GM23338 (cell line): Measurements from ENCODE around the gene STK32C. TPM values are rescaled to one million over a fixed set of nuclear protein-coding genes. Genes with fewer than 3 reads are reported as not detected.

Experiments used
- ATAC-seq: fragments of 200-7000 bp; cut with Tn5 transposase; 3 replicates; pipeline ENCODE4 v1.9.1; 2020
- DNase-seq: peaks from one replicate; pipeline ENCODE4 v3.0.0-alpha.2; 2015; ENCODE audit warnings: low spot score
- H2AFZ ChIP-seq: fragments of 200-600 bp; sonication (generic); 2 replicates; pipeline ENCODE4 v1.8.0; 2016; ENCODE audit warnings: antibody characterized with exemption, mild to moderate bottlenecking, moderate library complexity
- H3F3A ChIP-seq: fragments of 200-600 bp; sonication (generic); replicated peaks from 2 replicates; pipeline ENCODE4 v1.8.0; 2017; ENCODE audit warnings: antibody characterized with exemption, mixed run types, low read depth
- H3K27ac ChIP-seq: fragments of 200-600 bp; sonication (generic); 2 replicates; pipeline ENCODE4 v1.6.1; 2016; ENCODE audit warnings: low read depth
- H3K27me3 ChIP-seq: fragments of 200-600 bp; sonication (generic); 2 replicates; pipeline ENCODE4 v1.8.0; 2016; ENCODE audit warnings: mild to moderate bottlenecking, mixed run types, moderate library complexity; ENCODE audit not compliant: insufficient read depth
- H3K36me3 ChIP-seq: fragments of 200-600 bp; sonication (generic); 2 replicates; pipeline ENCODE4 v1.8.0; 2016; ENCODE audit warnings: mild to moderate bottlenecking; ENCODE audit not compliant: insufficient read depth
- H3K4me1 ChIP-seq: fragments of 200-600 bp; sonication (generic); 2 replicates; pipeline ENCODE4 v1.8.0; 2016; ENCODE audit warnings: mild to moderate bottlenecking, moderate library complexity; ENCODE audit not compliant: insufficient read depth
- H3K4me2 ChIP-seq: fragments of 200-600 bp; sonication (generic); 2 replicates; pipeline ENCODE4 v1.7.1; 2017; ENCODE audit warnings: mixed run types
- H3K4me3 ChIP-seq: fragments of 200-600 bp; sonication (generic); 2 replicates; pipeline ENCODE4 v1.6.1; 2016; ENCODE audit warnings: mixed run types
- H3K79me2 ChIP-seq: fragments of 200-600 bp; sonication (generic); replicated peaks from 2 replicates; pipeline ENCODE4 v1.8.0; 2017; ENCODE audit warnings: mild to moderate bottlenecking; ENCODE audit not compliant: insufficient read depth
- H3K9me2 ChIP-seq: fragments of 200-600 bp; sonication (generic); 2 replicates; pipeline ENCODE4 v1.8.0; 2017; ENCODE audit not compliant: insufficient read depth
- H4K20me1 ChIP-seq: fragments of 200-600 bp; sonication (generic); replicated peaks from 2 replicates; pipeline ENCODE4 v1.8.0; 2017; ENCODE audit warnings: mild to moderate bottlenecking; ENCODE audit not compliant: insufficient read depth
- H3K27ac Mint-ChIP-seq: 2 replicates; pipeline ENCODE4 v1.8.0; 2020; ENCODE audit warnings: inconsistent platforms, mild to moderate bottlenecking, moderate library complexity, mixed read lengths
- H3K27me3 Mint-ChIP-seq: 3 replicates; pipeline ENCODE4 v1.8.0; 2022; ENCODE audit warnings: low read depth, mild to moderate bottlenecking, moderate library complexity, mixed read lengths, inconsistent platforms; ENCODE audit not compliant: insufficient read depth, poor library complexity
- H3K36me3 Mint-ChIP-seq: 3 replicates; pipeline ENCODE4 v1.8.0; 2021; ENCODE audit warnings: low read depth, mild to moderate bottlenecking, inconsistent platforms, moderate library complexity, mixed read lengths
- H3K4me1 Mint-ChIP-seq: 3 replicates; pipeline ENCODE4 v1.8.0; 2020; ENCODE audit warnings: mild to moderate bottlenecking, inconsistent platforms, mixed read lengths
- H3K4me3 Mint-ChIP-seq: 3 replicates; pipeline ENCODE4 v1.8.0; 2021; ENCODE audit warnings: moderate library complexity, mild to moderate bottlenecking, inconsistent platforms, mixed read lengths
- H3K9me3 Mint-ChIP-seq: 3 replicates; pipeline ENCODE4 v1.8.0; 2020; ENCODE audit warnings: moderate library complexity, mild to moderate bottlenecking, inconsistent platforms, mixed read lengths
- CREB1 ChIP-seq: fragments of 250-450 bp; sonication (Bioruptor Pico); IDR thresholded peaks from 2 replicates; pipeline ENCODE4 v1.5.0; 2020; ENCODE audit warnings: low read depth, mild to moderate bottlenecking, moderate library complexity
- ETS1 ChIP-seq: IDR thresholded peaks from 2 replicates; pipeline ENCODE4 v1.6.1; 2016; ENCODE audit warnings: antibody characterized with exemption
- EZH2 ChIP-seq: fragments of 200-600 bp; sonication (generic); IDR thresholded peaks from one replicate; pipeline ENCODE4 v1.8.0; 2017; ENCODE audit warnings: antibody characterized with exemption, mild to moderate bottlenecking, low read depth; ENCODE audit not compliant: unreplicated experiment
- EZH2phosphoT487 ChIP-seq: fragments of 200-600 bp; sonication (generic); IDR thresholded peaks from one replicate; pipeline ENCODE4 v1.8.1; 2018; ENCODE audit warnings: antibody characterized with exemption; ENCODE audit not compliant: unreplicated experiment
- JUNB ChIP-seq: IDR thresholded peaks from one replicate; pipeline ENCODE4 v1.6.1; 2016; ENCODE audit warnings: antibody characterized with exemption; ENCODE audit not compliant: unreplicated experiment
- NANOG ChIP-seq: IDR thresholded peaks from 2 replicates; pipeline ENCODE4 v1.6.1; 2016; ENCODE audit warnings: antibody characterized with exemption, borderline replicate concordance
- POLR2AphosphoS5 ChIP-seq: IDR thresholded peaks from 2 replicates; pipeline ENCODE4 v1.6.1; 2016; ENCODE audit warnings: antibody characterized with exemption, low read depth
- STAT1 ChIP-seq: IDR thresholded peaks from one replicate; pipeline ENCODE4 v1.6.1; 2016; ENCODE audit warnings: antibody characterized with exemption; ENCODE audit not compliant: unreplicated experiment
- ZNF114 ChIP-seq: fragments of 250-450 bp; sonication (Bioruptor Pico); IDR thresholded peaks from 2 replicates; pipeline ENCODE4 v1.5.0; 2020; ENCODE audit warnings: mild to moderate bottlenecking, moderate library complexity
- ZNF331 ChIP-seq: fragments of 250-450 bp; sonication (Bioruptor Pico); IDR thresholded peaks from 2 replicates; pipeline ENCODE4 v1.5.0; 2020; ENCODE audit warnings: low read depth, mild to moderate bottlenecking, moderate library complexity
- polyA plus RNA-seq: library from polyadenylated mRNA; unstranded; fragments of >200 nt; fragmentation: Nextera tagmentation; extraction: Ambion mirVana; gene quantifications from 2 replicates; pipeline ENCODE4 v1.2.1, GENCODE V29; 2016
- total RNA-seq: library from RNA; depleted of rRNA; stranded (reverse); fragments of >200 nt; shearing (Covaris generic); gene quantifications from 2 replicates; pipeline ENCODE4 v1.2.3, GENCODE V29; 2014
- TF ChIP-seq, protein P1 (sequence below), 2 experiments: fragments of 200-600 bp in 1 of 2; sonication (generic) in 1 of 2; conservative IDR thresholded peaks; 2 replicates each; pipeline versions ENCODE4 v1.5.1 to v1.6.1; 2016 to 2017; ENCODE audit warnings: antibody characterized with exemption in 2 of 2, low read depth in 2 of 2, mild to moderate bottlenecking in 2 of 2, moderate library complexity in 1 of 2
- TF ChIP-seq, protein P2 (sequence below): fragments of 250-450 bp; sonication (Bioruptor Pico); IDR thresholded peaks from 2 replicates; pipeline ENCODE4 v1.5.0; 2020; ENCODE audit warnings: mild to moderate bottlenecking, moderate library complexity
- TF ChIP-seq, protein P3 (sequence below): IDR thresholded peaks from one replicate; pipeline ENCODE4 v1.6.1; 2018; ENCODE audit warnings: antibody characterized with exemption; ENCODE audit not compliant: unreplicated experiment

STK32C gene
- total and polyA plus RNA-seq, 2 experiments from 2014 or later: 10.2 to 20.5 TPM

GRCh38 chr10:132344386-132344785, 36.6 kb upstream of the STK32C start:
- no peaks in the 10 kb centered on the region for H3K79me2 ChIP-seq
- H3K4me2 ChIP-seq: no peak overlapping the region
- H3K27me3 ChIP-seq: no peaks in the 10 kb centered on the region
- no peaks in the 10 kb centered on the region for H3K36me3 ChIP-seq
- H3F3A ChIP-seq: no peaks in the 10 kb centered on the region
- H3K4me3 ChIP-seq: no peak overlapping the region
- no peak overlapping the region for H3K27ac ChIP-seq
- H3K9me3 Mint-ChIP-seq: no peaks in the 10 kb centered on the region
- H3K36me3 Mint-ChIP-seq: peaks cover 3% of the 10 kb centered on the region; the same call in 1 of the 3 replicates
- no peak overlapping the region for H2AFZ ChIP-seq
- no peaks in the 10 kb centered on the region for H4K20me1 ChIP-seq
- H3K27ac Mint-ChIP-seq: no peak overlapping the region
- ATAC-seq (no peak), DNase-seq (no peak)
- peaks cover 2% of the 10 kb centered on the region for H3K27me3 Mint-ChIP-seq
- TF ChIP-seq ZNF331 (CRISPR knock-in tag): no peak
- TF ChIP-seq ETS1: no peak
- no peak for TF ChIP-seq EZH2
- TF ChIP-seq EZH2phosphoT487: no peak
- no peak for TF ChIP-seq NANOG
- TF ChIP-seq, protein P1, sequence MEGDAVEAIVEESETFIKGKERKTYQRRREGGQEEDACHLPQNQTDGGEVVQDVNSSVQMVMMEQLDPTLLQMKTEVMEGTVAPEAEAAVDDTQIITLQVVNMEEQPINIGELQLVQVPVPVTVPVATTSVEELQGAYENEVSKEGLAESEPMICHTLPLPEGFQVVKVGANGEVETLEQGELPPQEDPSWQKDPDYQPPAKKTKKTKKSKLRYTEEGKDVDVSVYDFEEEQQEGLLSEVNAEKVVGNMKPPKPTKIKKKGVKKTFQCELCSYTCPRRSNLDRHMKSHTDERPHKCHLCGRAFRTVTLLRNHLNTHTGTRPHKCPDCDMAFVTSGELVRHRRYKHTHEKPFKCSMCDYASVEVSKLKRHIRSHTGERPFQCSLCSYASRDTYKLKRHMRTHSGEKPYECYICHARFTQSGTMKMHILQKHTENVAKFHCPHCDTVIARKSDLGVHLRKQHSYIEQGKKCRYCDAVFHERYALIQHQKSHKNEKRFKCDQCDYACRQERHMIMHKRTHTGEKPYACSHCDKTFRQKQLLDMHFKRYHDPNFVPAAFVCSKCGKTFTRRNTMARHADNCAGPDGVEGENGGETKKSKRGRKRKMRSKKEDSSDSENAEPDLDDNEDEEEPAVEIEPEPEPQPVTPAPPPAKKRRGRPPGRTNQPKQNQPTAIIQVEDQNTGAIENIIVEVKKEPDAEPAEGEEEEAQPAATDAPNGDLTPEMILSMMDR (conservative IDR thresholded peaks at IDR 0.05; ENCODE audit: low read depth in 2 of 2): no peak
- TF ChIP-seq, protein P2, sequence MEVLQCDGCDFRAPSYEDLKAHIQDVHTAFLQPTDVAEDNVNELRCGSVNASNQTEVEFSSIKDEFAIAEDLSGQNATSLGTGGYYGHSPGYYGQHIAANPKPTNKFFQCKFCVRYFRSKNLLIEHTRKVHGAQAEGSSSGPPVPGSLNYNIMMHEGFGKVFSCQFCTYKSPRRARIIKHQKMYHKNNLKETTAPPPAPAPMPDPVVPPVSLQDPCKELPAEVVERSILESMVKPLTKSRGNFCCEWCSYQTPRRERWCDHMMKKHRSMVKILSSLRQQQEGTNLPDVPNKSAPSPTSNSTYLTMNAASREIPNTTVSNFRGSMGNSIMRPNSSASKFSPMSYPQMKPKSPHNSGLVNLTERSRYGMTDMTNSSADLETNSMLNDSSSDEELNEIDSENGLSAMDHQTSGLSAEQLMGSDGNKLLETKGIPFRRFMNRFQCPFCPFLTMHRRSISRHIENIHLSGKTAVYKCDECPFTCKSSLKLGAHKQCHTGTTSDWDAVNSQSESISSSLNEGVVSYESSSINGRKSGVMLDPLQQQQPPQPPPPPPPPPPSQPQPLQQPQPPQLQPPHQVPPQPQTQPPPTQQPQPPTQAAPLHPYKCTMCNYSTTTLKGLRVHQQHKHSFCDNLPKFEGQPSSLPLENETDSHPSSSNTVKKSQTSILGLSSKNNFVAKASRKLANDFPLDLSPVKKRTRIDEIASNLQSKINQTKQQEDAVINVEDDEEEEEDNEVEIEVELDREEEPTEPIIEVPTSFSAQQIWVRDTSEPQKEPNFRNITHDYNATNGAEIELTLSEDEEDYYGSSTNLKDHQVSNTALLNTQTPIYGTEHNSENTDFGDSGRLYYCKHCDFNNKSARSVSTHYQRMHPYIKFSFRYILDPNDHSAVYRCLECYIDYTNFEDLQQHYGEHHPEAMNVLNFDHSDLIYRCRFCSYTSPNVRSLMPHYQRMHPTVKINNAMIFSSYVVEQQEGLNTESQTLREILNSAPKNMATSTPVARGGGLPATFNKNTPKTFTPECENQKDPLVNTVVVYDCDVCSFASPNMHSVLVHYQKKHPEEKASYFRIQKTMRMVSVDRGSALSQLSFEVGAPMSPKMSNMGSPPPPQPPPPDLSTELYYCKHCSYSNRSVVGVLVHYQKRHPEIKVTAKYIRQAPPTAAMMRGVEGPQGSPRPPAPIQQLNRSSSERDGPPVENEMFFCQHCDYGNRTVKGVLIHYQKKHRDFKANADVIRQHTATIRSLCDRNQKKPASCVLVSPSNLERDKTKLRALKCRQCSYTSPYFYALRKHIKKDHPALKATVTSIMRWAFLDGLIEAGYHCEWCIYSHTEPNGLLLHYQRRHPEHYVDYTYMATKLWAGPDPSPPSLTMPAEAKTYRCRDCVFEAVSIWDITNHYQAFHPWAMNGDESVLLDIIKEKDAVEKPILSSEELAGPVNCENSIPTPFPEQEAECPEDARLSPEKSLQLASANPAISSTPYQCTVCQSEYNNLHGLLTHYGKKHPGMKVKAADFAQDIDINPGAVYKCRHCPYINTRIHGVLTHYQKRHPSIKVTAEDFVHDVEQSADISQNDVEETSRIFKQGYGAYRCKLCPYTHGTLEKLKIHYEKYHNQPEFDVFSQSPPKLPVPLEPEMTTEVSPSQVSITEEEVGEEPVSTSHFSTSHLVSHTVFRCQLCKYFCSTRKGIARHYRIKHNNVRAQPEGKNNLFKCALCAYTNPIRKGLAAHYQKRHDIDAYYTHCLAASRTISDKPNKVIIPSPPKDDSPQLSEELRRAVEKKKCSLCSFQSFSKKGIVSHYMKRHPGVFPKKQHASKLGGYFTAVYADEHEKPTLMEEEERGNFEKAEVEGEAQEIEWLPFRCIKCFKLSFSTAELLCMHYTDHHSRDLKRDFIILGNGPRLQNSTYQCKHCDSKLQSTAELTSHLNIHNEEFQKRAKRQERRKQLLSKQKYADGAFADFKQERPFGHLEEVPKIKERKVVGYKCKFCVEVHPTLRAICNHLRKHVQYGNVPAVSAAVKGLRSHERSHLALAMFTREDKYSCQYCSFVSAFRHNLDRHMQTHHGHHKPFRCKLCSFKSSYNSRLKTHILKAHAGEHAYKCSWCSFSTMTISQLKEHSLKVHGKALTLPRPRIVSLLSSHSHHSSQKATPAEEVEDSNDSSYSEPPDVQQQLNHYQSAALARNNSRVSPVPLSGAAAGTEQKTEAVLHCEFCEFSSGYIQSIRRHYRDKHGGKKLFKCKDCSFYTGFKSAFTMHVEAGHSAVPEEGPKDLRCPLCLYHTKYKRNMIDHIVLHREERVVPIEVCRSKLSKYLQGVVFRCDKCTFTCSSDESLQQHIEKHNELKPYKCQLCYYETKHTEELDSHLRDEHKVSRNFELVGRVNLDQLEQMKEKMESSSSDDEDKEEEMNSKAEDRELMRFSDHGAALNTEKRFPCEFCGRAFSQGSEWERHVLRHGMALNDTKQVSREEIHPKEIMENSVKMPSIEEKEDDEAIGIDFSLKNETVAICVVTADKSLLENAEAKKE (CRISPR knock-in tag): no peak
- no peak for TF ChIP-seq JUNB
- TF ChIP-seq STAT1: no peak
- TF ChIP-seq, protein P3, sequence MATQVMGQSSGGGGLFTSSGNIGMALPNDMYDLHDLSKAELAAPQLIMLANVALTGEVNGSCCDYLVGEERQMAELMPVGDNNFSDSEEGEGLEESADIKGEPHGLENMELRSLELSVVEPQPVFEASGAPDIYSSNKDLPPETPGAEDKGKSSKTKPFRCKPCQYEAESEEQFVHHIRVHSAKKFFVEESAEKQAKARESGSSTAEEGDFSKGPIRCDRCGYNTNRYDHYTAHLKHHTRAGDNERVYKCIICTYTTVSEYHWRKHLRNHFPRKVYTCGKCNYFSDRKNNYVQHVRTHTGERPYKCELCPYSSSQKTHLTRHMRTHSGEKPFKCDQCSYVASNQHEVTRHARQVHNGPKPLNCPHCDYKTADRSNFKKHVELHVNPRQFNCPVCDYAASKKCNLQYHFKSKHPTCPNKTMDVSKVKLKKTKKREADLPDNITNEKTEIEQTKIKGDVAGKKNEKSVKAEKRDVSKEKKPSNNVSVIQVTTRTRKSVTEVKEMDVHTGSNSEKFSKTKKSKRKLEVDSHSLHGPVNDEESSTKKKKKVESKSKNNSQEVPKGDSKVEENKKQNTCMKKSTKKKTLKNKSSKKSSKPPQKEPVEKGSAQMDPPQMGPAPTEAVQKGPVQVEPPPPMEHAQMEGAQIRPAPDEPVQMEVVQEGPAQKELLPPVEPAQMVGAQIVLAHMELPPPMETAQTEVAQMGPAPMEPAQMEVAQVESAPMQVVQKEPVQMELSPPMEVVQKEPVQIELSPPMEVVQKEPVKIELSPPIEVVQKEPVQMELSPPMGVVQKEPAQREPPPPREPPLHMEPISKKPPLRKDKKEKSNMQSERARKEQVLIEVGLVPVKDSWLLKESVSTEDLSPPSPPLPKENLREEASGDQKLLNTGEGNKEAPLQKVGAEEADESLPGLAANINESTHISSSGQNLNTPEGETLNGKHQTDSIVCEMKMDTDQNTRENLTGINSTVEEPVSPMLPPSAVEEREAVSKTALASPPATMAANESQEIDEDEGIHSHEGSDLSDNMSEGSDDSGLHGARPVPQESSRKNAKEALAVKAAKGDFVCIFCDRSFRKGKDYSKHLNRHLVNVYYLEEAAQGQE: no peak
- TF ChIP-seq CREB1: no peak
- TF ChIP-seq POLR2AphosphoS5: no peak
- TF ChIP-seq ZNF114 (CRISPR knock-in tag): no peak
- no peak overlapping the region for H3K4me3 Mint-ChIP-seq
- no peaks in the 10 kb centered on the region for H3K4me1 ChIP-seq
- no peaks in the 10 kb centered on the region for H3K9me2 ChIP-seq
- peaks cover 3% of the 10 kb centered on the region; the same call in 2 of the 3 replicates for H3K4me1 Mint-ChIP-seq
